GM18520 (cell line): Measurements from ENCODE around the gene VSIG8.
"Not testable (repeated sequence)": the region's sequence is repeated elsewhere in the genome, so short reads cannot be mapped to it uniquely, and the experiment has no call there.

Experiments used
- ATAC-seq: cut with Tn5 transposase; IDR thresholded peaks from one replicate; pipeline ENCODE4 v1.9.1; 2021; ENCODE audit not compliant: unreplicated experiment

VSIG8 gene, protein sequence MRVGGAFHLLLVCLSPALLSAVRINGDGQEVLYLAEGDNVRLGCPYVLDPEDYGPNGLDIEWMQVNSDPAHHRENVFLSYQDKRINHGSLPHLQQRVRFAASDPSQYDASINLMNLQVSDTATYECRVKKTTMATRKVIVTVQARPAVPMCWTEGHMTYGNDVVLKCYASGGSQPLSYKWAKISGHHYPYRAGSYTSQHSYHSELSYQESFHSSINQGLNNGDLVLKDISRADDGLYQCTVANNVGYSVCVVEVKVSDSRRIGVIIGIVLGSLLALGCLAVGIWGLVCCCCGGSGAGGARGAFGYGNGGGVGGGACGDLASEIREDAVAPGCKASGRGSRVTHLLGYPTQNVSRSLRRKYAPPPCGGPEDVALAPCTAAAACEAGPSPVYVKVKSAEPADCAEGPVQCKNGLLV

DNA sequence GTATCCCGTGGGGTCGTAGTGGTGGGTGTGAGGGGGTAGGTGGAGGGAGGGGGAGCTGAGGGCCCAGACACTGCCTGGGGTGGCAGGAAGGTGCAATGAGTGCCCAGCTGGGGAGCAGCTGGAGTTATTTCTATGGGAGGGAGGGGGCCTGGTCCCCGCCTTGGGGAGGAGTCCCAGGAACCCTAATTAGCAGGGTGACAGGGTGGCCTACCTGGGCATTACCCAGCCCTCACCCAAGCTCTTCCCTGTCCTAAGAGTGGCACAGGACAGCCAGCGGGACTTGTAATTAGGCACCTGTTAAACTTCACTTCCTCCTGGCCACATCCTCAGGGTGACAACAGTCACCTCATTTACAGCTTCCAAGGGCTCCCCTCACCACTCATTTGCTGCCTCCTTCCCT is at the start of gene VSIG8:
TSS of gene VSIG8 (minus strand) at position 101 of the 400 bp plus-strand sequence. CDS start 136 bp downstream, outside the sequence.
- no peak for ATAC-seq

DNA sequence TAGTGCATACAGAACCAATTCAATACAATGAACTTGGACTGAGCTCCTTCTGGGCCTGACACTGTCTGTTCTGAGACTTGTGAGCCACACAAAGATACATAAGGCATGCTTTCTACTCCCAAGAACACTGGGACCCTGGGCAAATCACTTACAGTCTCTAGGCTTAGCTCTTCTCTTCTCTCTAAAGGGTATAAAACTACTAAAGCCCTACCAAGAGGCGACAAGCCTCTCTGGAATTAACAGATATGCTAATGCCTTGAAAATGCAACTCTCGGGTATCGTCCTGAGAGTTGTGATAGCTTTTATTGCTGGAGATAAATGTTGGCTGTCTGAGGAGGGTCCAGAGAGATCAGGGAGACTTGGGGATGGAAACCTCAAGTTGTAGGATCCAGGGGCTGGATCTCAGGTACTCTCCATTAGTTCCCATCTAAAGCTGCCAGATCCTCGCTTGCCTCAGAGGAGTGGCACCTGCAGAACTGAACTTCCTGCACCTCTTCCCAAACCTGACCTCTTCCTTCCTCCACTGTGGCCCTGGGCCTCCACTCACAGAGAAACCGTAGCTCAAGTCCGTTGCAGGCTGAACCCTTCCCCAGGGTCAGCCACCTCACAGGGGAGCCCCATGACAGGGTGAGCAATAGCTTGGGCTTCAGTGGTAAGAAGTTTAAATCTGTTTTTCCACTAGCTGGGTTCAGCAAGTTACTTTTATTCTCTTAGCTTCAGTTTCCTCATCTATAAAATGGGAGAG is 49.0 kb upstream of the VSIG8 start:
- ATAC-seq: no peak

DNA sequence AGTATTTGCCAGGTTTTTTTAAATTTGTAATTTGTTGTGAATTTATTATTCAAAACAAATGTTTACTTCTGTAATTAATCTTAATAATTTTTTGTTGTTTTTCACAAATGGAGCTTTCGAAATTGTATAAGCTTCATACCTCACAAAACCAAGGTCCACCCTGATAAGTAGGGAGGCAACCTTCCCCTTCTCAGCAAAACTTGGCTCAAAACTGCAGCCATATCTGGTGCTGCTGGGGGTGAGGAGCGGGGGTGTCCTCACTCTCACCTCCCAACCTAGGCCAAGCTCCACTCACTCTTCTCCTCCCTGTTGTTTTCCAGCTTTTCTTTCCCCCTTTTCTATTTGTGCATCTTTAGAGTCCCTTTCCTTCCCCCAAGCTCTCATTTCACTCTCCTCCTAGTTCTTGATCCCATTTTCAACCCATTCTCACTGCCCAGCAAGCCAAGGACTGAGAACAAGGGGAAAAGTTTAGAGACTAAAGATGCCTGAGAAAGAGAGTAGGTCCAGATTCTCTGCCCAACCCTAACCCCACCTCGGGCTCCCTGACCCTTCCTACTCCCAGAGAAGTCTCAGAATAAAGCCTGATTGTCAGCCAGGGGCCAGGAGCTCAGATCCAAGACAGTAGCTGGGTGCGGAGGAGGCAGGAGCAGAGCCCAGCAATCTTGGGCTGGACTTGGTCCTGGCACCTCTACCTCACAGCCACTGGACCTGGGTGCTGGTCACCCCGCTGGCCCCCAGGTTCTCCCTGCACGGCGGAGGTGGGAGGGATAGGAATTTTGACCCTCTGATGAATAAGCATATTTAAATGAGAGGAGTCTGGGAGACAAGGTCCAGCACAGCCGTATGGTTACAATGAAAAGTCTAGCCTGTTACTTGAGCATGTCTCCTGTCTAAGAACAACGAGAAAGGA is 45.8 kb upstream of the VSIG8 start:
- no peak for ATAC-seq

DNA sequence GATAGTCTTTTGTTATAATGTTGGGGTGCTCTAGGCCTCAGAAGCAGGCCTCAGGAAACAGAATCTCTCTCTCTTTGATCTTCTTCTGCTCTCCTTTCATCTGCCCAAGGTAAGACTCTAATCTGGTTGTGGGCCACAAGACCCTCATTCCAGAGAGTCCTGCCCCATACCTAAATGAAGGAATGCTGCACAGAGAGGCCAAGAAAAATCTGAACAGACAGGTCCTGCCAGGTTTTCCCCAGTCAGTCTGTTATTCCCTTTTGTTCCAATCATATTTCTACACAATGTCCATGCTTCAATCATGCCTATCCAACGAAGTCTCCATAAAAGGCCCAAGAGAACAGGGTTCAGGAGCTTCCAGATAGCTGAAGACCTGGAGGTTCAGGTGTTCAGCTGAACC is 44.5 kb upstream of the VSIG8 start:
- ATAC-seq: no peak

DNA sequence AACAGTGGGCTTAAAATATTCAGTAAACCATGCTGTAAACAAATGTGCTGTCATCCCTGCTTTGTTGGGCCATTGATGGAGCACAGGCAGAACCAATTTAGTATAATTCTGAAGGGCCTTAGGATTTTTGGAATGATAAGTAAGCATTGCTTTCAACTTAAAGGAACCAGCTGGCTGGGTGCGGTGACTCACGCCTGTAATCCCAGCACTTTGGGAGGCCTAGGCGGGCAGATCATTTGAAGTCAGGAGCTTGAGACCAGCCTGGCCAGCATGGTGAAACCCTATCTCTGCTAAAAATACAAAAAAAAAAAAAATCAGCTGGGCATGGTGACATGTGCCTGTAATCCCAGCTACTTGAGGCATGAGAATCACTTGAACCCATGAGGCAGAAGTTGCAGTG is 41.6 kb upstream of the VSIG8 start:
- not testable (repeated sequence) for ATAC-seq

DNA sequence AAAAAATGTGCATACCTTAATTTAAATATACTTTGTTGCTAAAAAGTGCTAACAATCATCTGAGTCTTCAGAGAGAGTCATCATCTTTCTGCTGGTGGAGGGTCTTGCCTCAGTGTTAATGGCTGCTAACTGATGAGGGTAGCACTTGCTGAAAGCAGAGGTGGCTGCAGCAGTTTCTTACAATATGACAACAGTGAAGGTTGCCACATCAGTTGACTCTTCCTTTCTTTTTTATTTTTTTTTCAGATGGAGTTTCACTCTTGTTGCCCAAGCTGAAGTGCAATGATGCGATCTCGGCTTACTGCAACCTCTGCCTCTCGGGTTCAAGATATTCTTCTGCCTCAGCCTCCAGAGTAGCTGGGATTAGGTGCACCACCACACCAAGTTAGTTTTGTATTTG is 40.1 kb upstream of the VSIG8 start:
- ATAC-seq: no peak

DNA sequence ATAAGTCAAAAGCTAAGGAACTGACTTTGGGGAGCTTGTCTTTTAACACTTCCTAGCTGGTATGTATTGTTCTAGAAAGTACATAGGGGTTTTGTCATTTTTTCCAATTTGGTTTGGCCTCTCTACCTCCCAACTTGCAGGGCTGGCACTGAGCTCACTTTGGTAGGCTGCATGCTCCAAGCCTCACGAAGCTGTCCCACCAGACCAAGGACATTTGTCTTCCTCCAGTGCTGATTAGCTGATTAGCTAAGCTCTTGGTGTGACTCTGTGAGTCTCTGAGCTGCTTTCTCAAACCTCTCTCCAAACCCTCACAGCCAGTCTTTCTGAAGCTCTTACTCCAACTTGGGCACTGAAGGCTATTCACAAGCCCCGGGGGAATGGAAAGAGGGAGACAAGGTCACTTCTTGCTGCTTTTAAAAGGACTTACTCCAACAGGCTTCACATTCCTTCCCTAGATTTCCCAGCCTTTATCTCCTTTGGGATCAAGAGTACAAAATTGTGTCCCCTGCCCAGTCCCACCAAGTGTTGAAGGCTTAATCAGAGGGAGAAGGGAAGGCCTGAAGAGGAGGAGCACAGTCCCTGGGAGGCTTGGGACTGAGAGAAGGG is 38.4 kb upstream of the VSIG8 start:
- no peak for ATAC-seq

DNA sequence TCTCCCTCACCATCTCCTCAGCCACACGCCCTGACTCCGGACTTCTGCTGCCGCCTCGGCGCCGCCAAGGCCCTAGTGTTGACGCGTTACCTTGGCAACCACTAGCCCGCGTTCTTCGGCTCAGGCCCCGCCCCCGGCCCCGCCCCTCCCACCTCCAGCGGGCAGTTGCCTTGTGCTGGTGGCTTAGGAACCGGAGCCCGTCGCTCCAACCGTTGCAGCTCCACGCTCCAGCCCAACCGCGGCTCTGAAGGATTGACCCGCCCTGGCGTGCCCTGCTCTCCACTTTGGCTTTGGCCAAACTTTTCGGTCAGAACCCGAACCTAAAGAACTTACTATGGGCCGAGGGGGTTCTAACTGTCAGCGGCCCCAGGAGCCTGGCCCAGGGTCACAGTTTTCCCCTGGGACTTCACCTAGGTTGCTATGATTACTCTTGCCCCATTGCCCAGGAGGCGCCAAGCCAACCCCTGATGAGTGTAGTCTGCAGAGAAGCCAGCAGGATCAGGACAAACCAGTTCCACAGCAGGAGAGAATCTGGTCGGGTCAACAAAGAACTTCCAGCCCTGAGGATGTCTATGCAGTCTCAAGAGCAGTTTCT is 37.7 kb upstream of the VSIG8 start, which contains the start of gene CFAP45:
TSS of gene CFAP45 (minus strand) at position 80 of the 595 bp plus-strand sequence. CDS start at position 13, 67 bp downstream.
- ATAC-seq: no peak

DNA sequence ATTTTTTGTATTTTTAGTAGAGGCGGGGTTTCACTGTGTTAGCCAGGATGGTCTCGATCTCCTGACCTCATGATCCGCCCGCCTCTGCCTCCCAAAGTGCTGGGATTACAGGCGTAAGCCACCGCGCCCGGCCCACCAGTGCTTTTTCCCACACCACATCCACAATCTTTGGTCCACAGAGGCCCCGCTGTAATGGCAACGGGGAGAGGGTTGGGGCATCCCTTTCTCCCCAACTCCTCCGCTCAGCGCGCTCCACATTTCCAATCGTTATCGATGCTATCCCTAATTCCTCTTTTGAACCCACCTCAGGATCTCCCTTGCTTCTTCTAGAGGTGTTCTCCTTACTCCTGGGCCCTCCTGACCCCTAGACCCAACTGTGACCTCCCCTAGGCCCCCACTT is 37.2 kb upstream of the VSIG8 start:
- not testable (repeated sequence) for ATAC-seq

DNA sequence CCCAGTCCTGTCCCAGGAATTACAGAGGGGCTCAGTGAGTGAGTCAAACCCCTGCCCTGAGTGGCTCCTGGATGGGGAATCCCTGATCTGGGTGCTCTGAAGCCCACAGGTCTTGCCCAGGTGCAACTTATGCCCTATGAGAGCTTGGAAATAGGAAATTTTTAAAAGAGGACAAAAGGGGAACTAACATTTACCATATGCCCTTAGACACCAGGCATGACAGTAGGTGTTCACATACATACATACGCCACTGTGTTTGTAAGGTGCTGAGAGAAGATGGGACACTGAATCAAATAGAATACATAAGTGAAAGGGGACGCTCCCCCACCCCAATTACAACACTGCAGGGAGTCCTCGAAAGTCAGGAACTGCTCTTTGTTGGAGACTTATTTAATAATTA is 36.1 kb upstream of the VSIG8 start:
- no peak for ATAC-seq

DNA sequence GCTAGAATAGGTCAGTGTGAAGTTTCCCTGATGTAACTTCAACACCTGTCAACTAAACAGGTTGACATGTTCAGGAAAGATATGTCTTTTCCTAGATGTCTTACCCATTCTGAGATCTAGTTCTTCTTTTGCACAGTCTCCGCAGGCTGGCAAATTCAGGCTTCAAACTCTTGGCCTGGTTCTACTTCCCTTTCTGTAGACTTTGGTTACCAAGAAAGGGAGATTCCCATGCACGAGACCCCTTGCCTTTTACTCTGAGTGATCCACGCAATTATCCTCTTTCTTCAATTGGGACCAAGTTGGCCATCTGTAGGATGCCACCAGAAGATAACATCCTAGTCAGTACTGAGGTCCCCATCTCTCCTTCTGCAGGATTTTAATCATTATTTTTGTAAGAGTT is 35.5 kb upstream of the VSIG8 start:
- ATAC-seq: no peak

DNA sequence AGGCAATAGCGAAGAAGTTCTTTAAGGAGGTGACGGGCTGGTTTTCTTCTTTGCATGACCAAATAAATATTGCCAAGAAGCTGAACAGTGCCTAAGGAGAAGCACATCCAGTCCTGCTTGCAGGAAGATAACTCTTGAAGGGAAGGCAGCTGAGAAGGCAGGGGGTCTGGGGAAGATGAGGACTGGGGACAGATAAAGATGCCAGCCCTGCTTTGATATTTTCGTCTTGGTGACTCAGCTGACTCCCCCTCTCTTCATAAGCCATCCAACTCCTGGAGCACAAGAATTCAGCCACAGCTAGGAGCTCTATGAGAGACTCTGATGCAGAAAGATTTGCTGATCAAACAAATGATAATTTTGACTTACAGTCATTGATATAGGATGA is 34.1 kb upstream of the VSIG8 start:
- no peak for ATAC-seq

DNA sequence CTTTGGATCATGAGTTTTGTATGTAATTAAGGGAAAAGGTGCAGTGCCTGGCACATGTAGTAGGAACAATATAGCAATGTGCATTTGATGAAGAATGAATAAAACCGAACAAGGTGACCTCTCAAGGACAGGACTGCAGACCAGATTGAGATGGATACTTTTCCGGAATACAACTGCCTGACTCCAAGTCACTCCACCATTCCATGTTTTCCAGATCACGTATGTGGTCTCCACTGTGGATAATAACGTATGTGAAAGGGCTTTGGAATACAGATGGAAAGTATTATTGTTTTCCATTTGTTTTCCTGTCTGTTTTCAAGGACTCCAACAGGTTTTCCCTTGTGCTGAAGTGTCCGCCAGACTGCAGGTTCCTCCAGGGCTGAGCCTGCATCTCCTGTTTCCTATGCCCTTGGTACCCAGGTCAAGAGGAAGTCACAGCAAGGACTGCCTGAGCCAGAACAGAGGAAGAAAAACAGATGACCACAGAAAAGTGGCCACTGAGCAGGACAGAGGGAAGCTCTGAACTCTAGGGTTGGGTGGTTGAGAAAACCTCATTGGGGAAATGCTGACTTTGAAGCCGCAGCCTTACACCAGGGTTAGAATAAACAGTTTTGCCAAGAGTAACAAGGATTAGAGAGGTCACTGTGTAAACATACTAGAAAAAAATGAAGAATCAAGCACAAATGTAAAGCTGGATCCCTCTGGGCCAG is 33.5 kb upstream of the VSIG8 start:
- no peak for ATAC-seq

DNA sequence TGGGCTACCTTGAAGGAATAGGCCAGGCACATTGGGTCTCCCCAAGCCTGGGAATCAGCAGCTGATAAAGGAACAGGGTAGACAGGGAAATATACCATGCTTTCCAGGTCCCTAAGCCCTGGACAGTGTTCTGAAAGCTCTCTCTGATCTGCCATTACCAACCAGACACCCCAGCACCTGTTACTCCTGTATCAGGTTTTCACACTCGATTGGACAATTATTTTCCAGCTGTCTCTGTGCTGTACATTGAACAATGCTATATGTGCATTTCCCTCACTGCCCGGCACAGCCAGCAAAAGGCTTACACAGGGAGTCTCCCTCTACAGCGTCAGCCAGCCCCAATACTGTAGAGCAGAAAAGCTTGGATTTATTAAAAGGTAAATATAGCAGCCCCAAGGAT is 32.8 kb upstream of the VSIG8 start:
- ATAC-seq: no peak

DNA sequence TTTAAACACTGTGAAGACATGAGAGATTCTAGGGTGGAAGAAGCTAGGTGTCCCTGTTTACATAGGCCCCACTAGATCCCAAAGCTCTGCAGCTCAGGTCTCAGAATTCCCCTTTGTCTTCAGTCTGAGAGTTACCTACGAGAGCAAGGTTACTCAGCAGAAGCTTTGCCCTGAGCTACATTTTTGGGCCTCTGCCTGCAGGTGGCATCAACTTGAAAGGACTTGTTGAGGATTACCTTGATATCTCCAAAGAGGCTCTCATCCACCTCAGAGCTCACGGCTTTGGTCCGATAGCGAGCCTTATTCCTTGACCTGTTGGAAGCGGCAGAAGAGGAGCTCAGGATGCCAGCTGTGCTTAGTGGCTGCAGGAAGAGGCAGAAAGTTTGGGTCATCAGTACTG is 30.5 kb upstream of the VSIG8 start:
- ATAC-seq: no peak

DNA sequence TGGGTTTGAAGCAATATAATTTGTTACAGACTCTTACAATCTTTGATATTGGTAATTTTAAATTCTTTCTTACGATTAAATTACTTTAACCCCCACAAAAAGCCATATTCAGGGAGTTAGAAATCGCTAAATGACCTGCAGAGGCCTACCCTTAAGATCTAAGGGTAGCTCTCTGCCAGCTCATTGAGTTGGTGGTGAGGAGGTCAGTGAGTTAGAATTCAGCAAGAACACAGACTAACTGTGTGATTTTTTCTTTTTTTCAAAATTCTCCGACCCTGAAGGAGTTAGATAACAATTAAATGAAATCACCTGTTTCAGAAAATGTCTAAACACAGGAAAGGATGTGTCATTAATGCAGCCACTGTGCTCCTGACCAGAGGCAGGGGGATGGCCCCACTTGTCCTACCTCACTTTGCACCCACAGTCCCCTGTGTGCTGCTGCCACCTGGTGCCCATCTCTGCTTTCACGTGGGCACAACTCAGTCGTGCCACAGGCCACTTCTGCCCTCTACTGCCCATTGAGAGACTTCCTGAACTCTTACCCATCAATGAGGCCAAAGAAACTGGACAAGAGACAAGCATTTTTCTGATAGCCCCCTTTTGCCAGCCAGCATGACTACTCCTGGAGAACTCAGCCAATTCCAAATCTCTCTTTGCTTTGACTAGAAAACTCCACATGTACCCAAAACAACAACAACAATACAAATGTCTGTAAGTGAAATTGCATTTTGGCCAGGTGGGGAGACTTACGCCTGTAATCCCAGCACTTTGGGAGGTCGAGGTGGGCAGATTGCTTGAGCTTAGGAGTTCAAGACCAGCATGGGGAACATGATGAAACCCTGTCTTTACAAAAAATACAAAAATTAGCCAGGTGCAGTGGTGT is 29.1 kb upstream of the VSIG8 start:
- ATAC-seq: peak; percentile 81

DNA sequence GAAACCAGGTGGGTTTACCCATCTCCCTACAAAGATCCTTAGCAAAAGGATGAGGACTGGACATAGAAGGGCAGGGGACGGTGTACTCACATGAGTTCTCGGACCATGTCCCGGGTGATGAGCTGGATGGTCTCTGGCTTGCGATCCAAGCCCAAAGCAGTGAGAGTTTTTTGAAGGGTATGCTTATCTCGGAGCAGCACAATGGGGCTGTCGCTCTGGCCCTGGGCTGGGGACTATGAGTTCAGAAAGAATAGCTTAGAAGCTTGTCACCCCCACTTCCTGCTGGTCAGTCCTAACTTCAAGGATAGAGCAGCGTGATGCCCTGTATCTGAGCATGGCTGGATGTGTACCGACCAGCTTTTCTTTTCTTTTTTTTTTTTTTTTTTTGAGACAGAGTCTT is 27.9 kb upstream of the VSIG8 start:
- ATAC-seq: no peak

DNA sequence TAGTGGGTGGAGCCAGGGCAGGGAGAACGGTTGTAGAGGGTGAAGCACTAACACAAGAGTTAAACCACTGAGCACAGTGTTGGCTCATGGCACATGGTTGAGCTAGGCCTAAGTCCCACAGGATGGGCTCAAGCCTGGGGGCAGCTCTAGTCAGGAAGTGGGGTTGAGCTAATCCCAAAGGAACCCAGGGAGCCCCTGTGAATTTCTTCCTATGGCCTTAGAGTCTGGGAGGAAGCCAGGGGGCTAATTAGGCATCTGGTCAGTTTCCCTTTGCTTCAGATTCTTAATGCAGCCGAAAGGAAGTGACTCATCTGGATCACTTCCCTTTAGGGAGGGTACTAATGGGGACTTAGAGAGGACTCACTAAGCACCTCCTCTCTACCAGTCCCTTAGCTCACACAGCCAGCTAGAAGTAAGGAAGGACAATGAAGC is 27.4 kb upstream of the VSIG8 start:
- ATAC-seq: peak; percentile 75

DNA sequence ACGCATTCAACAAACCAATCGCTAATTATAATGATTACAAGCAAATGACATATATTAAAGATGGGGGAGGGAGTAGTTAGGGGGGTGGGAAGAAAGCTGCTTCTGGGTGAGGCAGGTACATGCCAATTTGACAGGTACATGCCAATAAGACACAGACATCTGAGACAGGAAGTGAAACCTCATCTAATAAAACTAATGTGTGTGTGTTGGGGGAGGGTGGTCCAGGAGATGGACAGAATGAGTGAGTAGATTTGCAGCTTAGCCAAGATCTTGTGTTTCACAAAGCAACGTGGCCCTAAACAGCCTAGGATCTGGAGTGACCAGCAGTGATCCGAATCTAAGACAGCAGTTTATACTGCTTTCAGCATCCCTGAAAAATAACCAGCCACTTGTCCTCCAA is 26.7 kb upstream of the VSIG8 start:
- no peak for ATAC-seq
